HG03378 (cell line): Measurements from ENCODE around the gene APOC3.

ENCODE experiments used
- ATAC-seq: cut with Tn5 transposase; IDR thresholded peaks from one replicate; pipeline ENCODE4 v1.9.1; 2021; ENCODE audit warnings: mild to moderate bottlenecking, moderate library complexity; ENCODE audit not compliant: unreplicated experiment

APOC3 gene

DNA sequence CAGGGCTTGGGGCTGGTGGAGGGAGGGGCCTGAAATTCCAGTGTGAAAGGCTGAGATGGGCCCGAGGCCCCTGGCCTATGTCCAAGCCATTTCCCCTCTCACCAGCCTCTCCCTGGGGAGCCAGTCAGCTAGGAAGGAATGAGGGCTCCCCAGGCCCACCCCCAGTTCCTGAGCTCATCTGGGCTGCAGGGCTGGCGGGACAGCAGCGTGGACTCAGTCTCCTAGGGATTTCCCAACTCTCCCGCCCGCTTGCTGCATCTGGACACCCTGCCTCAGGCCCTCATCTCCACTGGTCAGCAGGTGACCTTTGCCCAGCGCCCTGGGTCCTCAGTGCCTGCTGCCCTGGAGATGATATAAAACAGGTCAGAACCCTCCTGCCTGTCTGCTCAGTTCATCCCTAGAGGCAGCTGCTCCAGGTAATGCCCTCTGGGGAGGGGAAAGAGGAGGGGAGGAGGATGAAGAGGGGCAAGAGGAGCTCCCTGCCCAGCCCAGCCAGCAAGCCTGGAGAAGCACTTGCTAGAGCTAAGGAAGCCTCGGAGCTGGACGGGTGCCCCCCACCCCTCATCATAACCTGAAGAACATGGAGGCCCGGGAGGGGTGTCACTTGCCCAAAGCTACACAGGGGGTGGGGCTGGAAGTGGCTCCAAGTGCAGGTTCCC is at the start of gene APOC3:
Gene APOC3 (plus strand): TSS at position 383 of the 659 bp plus-strand sequence. CDS start 676 bp downstream, outside the sequence.
- ATAC-seq: no peak

DNA sequence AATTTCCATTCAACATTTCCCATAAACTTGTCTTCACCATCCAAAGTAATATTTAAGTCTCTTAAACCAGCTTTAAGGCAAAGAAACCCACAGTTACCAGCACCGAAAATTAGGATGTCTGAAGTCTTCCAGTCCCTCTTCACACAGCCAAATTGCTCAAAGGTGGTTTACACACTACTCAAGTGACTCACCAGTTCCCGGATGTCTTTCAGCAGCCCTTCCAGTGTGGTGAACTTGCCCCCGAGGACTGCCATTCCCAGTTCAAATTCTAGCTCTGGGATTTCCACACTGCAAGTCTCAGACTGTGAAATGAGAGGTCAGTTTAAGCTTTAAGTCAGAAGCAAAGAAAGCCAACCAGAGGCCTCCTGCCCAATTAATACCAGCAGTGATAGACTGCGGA is 47.0 kb upstream of the APOC3 start:
- no peak for ATAC-seq

DNA sequence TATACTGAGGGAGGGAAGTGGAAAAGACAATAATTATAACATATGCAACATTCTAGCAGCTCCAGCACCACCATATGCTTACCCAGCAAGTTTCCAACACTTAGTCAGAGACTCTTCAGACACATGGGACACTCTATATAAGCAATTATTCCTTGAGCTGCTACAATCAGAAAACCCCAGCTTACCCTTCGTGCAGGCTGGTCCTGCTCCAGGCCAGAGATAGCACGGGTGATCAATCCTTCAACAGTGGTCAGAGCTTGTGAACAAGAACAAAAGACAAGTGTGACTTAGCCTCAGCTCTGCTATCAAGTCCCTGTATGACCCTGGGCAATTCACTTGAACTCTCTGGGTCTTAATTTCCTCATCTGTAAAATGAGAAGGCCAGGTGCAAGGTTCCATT is 43.4 kb upstream of the APOC3 start:
- ATAC-seq: no peak

DNA sequence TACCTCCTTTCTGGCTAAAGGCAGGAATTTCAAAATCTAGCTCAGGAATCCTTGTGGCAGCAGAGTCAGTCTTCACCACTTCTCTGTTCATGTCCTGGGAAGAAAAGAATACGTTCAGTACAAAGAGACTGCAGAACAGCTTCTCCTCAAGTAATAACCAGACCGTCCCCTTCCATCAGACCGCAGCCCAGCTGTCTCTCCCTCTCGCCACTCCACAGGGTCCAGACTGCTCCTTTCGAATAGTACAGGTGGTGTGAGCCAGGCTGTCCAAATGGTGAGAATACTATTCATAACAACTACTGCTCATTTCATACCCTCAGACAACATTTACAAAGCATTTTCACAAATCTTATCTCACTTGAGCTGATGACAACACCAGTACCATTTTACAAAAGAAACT is 42.7 kb upstream of the APOC3 start:
- ATAC-seq: no peak

DNA sequence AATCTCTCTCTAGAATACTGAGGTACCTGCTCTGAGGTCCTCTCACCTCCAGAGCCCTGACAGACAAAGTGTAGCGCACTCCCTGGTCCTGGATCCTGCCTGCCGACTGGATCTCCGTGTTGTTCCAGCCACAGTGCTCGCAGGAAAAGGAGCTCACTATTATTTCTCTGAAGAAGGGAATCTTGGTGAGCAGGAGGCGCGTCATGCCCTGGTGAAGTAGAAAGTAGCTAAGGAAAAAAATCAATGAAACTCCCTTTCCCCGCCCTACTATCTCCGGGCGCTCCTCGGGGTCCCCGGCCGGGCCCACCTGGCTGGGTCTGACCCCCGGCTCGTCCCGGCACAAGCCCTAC is 42.3 kb upstream of the APOC3 start:
- no peak for ATAC-seq

DNA sequence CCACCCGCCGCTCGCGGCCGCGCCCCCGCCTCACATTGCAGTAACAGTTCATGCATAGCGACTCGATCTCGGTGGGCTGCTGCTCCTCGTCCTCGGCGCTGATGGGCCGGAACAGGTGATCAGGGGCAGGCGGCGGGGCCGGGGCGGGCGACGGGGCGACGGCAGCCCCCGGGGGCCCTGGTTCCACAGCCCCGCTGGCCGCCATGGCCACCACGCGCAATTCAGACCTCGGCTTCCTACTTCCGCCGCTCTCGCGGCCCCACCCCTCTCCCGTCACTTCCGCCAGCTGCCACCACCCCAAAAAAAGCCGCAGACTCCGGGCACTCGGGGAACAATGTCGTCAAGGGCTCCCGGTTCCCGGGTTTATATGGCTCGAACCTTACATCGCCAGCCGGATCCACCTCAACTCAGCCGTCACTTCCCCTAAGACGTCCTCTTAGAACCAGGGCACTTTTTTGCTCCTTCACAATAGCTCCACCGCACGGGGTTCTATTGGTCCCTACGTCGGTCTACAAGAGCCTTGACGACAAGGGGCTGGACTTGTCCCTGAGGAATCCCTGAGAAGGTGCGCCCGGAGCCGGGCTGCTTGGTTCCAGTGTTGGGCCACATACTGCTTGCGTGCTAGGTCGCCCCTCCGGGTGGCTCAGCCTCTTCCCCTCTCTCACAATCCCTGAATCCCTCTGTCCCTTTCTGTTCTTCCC is 41.8 kb upstream of the APOC3 start, which contains the start of gene ZPR1:
Gene ZPR1 (minus strand): TSS at position 238 of the 701 bp plus-strand sequence. CDS start 33 bp downstream, at position 205.
- peak; percentile 52 for ATAC-seq

DNA sequence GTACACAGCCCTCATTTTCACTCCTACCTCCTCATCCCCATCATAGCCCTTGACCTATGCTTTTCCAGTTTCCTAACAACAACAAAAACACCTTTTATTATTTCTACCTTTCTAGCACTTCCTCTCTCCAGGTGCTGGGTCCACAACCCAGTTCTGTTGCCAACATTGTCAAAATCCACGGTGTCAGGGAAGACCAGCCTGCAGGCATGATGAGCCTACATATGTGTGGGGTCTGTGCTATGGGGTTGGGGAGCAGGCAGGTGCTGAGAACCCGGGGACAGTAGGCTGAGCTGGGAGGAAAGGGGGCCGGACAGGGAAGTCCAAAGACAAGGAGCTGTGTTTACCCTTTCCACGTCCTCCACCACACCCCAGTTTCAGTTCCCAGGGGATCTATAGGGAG is 41.2 kb upstream of the APOC3 start:
- ATAC-seq: no peak

DNA sequence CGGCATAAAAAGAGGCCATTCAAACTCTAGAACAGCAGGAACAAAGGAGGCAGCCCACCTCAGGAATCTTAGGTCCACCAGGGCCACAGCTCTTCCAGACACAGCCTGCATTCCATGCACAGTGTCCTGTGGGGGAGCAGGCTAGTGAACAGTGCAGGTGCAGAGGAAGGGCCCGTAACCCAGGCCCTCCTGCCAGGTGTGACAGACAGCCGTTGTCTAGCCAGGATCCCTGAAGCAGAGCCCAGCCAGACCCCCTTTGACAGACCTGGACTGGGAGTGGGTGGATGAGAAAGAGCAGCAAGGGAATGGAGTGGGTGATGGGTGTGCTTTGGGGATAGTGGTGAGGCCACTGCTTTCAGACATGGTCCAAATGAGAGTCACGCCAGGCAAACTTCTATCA is 40.7 kb upstream of the APOC3 start:
- no peak for ATAC-seq

DNA sequence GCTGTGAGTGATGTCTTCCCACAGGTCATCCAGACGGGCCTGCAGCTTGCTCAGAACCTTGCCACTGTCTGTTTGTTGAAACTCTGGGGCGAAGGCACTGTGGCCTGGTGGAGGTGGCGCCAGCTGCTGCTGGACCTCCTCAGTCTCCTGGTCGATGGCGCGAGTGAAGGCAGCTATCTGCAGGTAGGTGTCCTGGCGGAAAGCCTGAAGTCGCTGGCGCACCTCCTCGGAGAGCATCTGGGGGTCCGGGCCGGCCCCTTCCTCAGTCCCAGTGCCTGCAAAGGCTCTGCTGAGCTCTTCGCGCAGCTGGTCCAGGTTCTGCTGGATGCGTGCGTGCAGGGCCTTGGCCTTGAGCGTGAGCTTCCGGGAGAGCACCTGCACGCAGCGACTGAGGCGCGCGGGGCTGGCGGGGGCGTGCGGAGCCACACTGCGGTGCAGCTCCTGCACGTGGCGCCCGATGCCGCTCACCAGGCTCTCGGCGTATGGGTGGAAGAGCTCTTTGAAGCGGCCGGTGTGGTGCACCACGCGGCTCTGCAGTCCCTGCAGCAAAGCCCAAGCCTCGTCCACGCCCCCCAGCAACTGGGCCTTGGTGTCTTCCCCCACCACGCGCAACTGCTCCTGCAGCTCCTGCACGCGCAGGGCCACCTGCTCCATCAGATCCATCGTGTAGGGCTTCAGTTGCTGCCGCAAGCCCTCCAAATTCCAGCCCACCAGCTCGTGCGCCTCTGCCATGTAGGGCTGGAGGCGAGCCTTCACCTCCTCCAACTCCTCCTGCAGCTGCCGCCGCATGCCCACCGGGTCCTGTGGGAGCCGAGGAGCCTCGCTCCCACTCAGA is 39.3 kb upstream of the APOC3 start:
- ATAC-seq: no peak

DNA sequence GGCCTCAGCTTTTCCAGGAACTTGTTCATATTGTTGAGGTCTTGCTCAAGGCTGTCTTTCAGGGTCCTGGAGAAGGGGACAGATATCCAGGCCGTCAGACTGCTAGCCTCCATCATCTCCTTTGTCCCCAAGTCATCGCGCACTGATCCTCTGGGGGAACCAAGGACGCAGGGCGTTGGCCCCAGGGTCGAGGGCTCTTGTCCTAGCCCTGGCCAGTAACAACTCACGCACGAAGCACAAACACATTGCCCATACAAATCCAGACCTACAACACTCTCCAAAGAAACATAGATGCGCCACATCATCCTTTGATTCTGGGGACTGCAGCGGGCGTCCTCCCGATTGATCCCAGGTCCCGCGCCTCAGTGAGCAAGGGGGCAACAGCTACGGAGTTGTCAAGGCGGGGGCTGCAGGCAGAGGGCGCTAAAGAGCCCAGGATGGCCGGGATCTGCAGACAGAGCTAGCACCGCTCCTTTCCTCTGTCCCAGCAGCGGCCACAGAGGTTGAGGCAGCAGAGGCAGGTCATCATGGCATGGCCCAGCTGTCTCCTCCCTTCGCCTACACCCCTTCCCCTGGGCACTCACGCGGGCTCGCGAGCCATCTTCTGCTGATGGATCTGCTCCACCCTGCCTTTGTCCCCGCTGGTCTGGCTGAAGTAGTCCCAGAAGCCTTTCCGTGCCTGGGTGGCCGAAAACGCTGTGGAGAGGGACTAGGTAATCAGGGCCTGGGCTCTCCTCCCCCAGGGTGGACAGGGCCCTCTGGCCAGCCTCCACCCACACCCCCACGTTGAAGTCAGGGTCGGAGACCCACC is 38.5 kb upstream of the APOC3 start:
- ATAC-seq: no peak

DNA sequence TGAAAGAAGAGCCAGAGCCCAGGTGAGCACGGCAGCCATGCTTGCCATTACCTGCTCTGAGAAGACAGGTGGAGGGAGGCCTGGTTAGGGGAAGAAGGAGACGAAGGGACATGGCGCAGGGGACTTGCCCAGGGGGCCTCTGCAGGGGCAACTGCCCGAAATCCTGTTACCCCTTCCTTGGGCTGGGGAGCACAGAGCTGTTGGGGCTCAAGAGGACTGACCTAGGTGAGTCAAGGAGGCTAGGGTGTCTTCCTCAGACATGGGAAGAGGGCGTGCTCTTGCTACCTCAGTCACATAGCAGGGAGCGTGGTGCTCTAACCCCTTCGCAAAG is 37.9 kb upstream of the APOC3 start, which contains the start of gene APOA5:
Gene APOA5 (minus strand): TSS at position 67 of the 331 bp plus-strand sequence. CDS start 19 bp downstream, at position 48.
- no peak for ATAC-seq

DNA sequence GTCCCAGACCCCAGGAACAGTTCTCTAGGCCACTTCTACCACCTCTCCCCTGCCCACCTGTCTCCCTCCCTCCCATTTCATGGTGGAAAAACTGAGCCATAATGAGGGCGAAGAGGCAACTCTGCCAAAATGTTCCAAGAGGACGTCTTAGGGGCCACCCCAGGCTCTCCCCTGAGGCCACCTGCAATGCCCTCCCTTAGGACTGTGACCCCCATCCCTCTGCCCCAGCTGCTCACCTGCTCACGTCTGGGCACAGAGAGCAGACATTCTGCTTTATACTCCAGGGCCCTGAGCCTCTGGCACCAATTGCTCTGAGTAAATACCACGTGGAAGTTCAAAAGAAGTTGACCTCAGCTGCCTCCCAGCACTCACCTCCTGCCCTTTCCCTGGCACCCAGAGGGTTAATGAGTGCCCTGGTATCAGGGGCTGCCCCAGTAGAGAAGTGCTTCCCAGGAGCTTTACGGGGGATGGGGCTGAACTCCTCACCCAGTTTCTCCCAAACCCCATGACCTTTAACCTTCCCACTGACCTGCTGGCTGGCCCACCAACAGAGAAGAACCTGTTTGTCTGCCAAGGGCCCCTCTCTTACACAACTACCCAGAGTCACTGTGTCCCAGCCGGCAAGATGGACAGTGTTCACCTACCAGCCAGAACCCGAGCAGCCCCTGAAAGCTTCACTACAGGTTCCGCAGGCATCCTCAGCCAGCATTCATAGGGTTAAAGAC is 37.4 kb upstream of the APOC3 start:
- ATAC-seq: no peak

DNA sequence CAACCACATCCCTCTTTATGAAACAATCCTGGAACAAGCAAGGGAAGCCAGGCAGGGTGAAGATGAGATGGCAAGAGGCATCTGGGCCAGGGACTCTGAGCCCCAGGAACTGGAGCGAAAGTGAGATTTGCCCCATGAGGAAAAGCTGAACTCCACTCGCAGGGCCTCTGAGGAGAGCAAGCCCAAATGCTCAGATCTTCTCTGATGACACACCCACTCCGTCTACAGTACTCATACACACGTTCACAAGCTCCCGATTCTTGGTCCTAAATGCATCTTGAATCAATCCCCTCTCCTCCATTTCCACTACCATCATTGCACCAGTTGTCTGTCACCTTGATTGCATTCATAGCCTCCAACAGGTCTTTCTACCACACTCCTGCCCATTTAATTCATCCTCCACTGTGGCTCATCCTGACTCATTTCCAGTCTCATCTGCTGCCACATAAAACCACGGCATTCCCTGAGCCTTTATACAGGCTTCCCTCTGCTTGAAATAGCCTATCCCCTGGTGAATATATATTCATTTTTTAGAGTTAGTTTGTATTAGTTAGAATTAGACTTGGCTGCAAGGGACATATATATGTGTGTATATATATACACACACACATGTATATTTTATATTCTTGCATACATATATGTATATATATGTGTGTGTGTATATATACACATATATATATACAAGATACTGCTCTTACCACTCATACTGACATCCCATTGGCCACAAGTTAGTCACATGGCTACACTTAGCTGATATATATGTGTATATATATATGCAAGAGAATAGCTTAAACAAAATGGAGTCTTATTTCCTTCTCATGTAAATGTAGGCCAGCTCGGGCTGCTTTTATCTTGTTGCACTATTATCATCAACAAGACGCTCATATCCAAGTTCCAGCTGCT is 36.6 kb upstream of the APOC3 start:
- no peak for ATAC-seq

DNA sequence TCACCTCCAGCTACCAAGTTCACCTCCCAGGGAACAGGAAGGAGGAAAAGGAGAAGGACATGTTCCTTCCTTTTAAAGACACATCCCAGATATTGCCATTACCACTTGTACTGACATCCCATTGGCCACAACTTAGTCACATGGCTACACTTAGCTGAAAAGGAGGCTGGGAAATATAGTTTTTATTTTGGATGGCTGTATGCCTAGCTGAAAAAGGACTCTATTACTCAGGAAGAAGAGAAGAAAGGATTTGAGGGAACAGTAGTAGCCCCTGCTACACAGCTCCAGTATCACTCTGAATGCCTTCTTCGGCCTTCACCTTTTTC is 36.0 kb upstream of the APOC3 start:
- no peak for ATAC-seq

DNA sequence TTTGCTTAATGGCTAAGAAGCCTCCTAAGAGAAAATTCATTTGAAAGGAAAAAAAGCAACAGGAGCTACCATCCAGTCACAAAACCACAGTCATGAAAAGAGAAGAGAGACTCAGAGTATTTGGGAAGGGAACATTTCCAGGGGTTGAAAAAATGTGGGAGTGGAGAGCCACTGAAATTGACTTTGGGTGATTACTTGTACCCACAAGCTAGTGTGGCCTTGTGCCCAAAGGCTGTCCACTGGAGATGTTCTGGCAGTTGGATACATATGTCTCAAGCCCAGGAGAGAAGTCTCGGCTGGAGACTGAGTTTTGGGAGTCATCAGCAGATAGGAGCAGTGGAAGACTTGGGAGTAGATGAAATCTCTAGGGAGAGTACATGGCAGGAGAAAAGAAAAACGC is 34.9 kb upstream of the APOC3 start:
- no peak for ATAC-seq

DNA sequence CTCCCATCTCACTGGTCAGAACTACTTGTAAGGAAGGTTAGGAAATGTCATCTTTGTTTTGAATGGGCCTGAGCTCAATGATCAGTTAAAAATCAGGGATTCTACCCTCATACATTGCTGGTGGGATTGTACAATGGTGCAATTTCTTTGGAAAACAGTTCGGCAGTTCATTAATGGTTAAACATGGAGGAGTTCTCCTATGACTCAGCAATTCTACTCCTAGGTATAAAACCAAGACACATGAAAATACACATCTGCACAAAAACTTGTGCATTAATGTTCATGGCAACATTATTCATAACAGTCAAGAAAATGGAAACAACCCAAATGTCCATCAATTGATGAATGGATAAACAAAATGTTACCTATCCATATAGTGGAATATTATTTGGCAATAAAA is 33.2 kb upstream of the APOC3 start:
- no peak for ATAC-seq

DNA sequence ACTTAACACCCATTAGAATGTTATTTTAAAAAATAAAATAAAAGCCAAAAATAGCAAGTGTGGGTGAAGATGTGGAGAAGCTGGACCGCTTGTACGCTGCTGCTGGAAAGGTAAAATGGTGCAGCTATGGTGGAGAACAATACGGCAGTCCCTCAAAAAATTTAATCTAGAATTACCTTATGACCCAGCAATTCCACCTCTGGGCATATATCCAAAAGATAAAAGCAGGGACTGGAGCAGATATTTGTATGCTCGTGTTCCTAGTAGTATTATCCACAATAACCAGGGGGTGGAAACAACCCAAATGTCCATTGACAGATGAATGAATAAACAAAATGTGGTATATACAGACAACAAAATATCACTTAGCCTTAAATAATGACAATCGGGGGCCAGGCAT is 31.9 kb upstream of the APOC3 start:
- no peak for ATAC-seq

DNA sequence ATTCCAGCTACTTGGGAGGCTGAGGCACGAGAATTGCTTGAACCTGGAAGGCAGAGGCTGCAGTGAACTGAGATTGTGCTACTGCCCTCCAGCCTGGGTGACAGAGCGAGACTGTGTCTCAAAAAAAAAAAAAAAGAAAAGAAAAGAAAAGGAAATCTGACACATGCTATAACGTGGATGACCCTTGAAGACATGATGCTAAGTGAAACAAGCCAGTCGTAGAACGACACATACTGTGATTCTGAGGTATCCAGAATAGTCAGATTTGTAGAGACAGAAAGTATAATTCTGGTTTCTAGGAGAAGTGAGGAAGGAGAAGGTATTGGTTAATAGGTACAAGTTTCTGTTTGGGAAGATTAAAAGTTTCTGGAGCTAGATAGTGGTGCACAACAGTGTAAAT is 31.3 kb upstream of the APOC3 start:
- ATAC-seq: no peak

DNA sequence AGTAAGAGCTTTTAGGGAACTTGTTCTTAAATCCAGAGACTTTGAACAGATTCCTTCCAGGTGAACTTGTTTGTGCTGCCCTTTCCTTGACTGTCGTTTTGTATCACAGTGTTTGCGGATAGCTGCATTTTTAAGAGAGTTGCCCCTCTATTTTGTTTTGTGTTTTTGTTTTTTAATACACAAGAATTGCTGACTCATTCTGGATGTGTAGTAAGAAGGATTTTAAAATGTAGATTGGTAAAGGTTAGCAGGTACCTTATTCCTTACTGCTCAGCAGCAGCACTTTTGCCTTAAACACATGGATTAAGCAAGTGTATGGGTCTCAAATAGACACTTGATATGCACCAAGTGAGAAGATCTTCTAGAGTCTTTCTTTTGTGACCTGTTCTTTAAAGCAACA is 29.1 kb upstream of the APOC3 start:
- no peak for ATAC-seq
